Adrenal gland (tissue), 5 donors: ENCODE data around the gene UBE2R2.

Source experiments
- POLR2A ChIP-seq, 2 donors: fragments of 450-650 bp; IDR thresholded peaks; one replicate each; pipeline ENCODE4 v1.6.1; 2017; ENCODE audit warnings: antibody characterized with exemption in 2 of 2, mild to moderate bottlenecking in 2 of 2, moderate library complexity in 1 of 2
- TF ChIP-seq, protein P1 (sequence below), 6 experiments: fragments of 450-650 bp in 4 of 6; fragments of 200-600 bp in 2 of 6; sonication (generic) in 1 of 6; IDR thresholded peaks; 1 replicate in 5 of 6; 2 replicates in 1 of 6; pipeline versions ENCODE4 v1.5.1 to v1.8.0; 2016 to 2021; ENCODE audit warnings: antibody characterized with exemption in 6 of 6, mild to moderate bottlenecking in 2 of 6, moderate library complexity in 1 of 6
- donor health status: DM: no; HTN: no; CAD: no.

DNA sequence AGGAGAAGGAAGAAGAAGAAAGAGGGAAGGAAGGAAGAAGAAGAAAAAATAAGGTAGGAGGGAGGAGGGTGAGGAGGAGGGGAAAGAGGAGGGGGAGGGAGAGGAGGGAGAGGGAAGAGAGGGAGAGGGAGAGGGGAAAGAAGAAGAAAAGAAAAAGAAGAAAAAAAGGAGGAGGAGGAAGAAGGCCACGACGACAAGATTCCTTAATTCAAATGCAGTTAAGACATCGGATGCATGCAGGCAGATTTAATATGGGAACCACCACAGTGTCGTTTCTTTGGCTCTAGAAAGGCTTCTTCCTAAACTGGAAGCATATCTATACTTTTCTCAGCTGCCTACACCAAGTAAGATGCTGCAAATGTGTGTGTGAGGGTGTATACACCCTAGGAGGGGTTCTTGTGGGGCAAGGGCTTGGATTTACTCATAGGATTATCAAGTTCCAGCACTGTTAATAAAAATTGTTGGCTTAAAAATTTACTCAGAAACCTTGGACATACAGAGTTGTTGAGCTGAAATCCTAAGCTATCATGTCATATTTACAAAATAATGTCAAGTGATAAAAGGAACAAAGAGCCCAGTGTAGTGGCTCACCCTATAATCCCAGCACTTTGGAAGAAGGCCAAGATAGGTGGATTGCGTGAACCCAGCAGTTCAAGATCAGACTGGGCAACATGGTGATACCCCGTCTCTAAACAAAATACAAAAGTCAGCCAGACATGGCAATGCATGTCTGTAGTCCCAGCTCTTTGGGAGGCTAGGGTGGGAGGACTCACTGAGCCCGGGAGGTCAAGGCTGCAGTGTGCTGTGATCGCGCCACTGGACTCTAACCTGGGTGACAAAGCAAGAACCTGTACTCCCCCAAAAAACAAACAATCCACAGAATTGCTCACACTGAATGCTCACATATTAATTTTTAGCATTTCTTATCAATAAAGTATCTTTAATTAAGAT is 123.2 kb downstream of the UBE2R2 start:
- TF ChIP-seq, protein P1, sequence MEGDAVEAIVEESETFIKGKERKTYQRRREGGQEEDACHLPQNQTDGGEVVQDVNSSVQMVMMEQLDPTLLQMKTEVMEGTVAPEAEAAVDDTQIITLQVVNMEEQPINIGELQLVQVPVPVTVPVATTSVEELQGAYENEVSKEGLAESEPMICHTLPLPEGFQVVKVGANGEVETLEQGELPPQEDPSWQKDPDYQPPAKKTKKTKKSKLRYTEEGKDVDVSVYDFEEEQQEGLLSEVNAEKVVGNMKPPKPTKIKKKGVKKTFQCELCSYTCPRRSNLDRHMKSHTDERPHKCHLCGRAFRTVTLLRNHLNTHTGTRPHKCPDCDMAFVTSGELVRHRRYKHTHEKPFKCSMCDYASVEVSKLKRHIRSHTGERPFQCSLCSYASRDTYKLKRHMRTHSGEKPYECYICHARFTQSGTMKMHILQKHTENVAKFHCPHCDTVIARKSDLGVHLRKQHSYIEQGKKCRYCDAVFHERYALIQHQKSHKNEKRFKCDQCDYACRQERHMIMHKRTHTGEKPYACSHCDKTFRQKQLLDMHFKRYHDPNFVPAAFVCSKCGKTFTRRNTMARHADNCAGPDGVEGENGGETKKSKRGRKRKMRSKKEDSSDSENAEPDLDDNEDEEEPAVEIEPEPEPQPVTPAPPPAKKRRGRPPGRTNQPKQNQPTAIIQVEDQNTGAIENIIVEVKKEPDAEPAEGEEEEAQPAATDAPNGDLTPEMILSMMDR (IDR thresholded peaks at IDR 0.05) = no peak
- TF ChIP-seq POLR2A (IDR thresholded peaks at IDR 0.05) = no peak
